GM23338 (cell line): ENCODE data around the gene LCNL1. TPM values are rescaled to one million over a fixed set of nuclear protein-coding genes. Genes with fewer than 3 reads are reported as not detected.

Source experiments
- ATAC-seq: fragments of 200-7000 bp; cut with Tn5 transposase; 3 replicates; pipeline ENCODE4 v1.9.1; 2020
- DNase-seq: peaks from one replicate; pipeline ENCODE4 v3.0.0-alpha.2; 2015; ENCODE audit warnings: low spot score
- H2AFZ ChIP-seq: fragments of 200-600 bp; sonication (generic); 2 replicates; pipeline ENCODE4 v1.8.0; 2016; ENCODE audit warnings: antibody characterized with exemption, mild to moderate bottlenecking, moderate library complexity
- H3F3A ChIP-seq: fragments of 200-600 bp; sonication (generic); replicated peaks from 2 replicates; pipeline ENCODE4 v1.8.0; 2017; ENCODE audit warnings: antibody characterized with exemption, mixed run types, low read depth
- H3K27ac ChIP-seq: fragments of 200-600 bp; sonication (generic); 2 replicates; pipeline ENCODE4 v1.6.1; 2016; ENCODE audit warnings: low read depth
- H3K27me3 ChIP-seq: fragments of 200-600 bp; sonication (generic); 2 replicates; pipeline ENCODE4 v1.8.0; 2016; ENCODE audit warnings: mild to moderate bottlenecking, mixed run types, moderate library complexity; ENCODE audit not compliant: insufficient read depth
- H3K36me3 ChIP-seq: fragments of 200-600 bp; sonication (generic); 2 replicates; pipeline ENCODE4 v1.8.0; 2016; ENCODE audit warnings: mild to moderate bottlenecking; ENCODE audit not compliant: insufficient read depth
- H3K4me1 ChIP-seq: fragments of 200-600 bp; sonication (generic); 2 replicates; pipeline ENCODE4 v1.8.0; 2016; ENCODE audit warnings: mild to moderate bottlenecking, moderate library complexity; ENCODE audit not compliant: insufficient read depth
- H3K4me2 ChIP-seq: fragments of 200-600 bp; sonication (generic); 2 replicates; pipeline ENCODE4 v1.7.1; 2017; ENCODE audit warnings: mixed run types
- H3K4me3 ChIP-seq: fragments of 200-600 bp; sonication (generic); 2 replicates; pipeline ENCODE4 v1.6.1; 2016; ENCODE audit warnings: mixed run types
- H3K79me2 ChIP-seq: fragments of 200-600 bp; sonication (generic); replicated peaks from 2 replicates; pipeline ENCODE4 v1.8.0; 2017; ENCODE audit warnings: mild to moderate bottlenecking; ENCODE audit not compliant: insufficient read depth
- H3K9me2 ChIP-seq: fragments of 200-600 bp; sonication (generic); 2 replicates; pipeline ENCODE4 v1.8.0; 2017; ENCODE audit not compliant: insufficient read depth
- H4K20me1 ChIP-seq: fragments of 200-600 bp; sonication (generic); replicated peaks from 2 replicates; pipeline ENCODE4 v1.8.0; 2017; ENCODE audit warnings: mild to moderate bottlenecking; ENCODE audit not compliant: insufficient read depth
- H3K27ac Mint-ChIP-seq: 2 replicates; pipeline ENCODE4 v1.8.0; 2020; ENCODE audit warnings: inconsistent platforms, mild to moderate bottlenecking, moderate library complexity, mixed read lengths
- H3K27me3 Mint-ChIP-seq: 3 replicates; pipeline ENCODE4 v1.8.0; 2022; ENCODE audit warnings: low read depth, mild to moderate bottlenecking, moderate library complexity, mixed read lengths, inconsistent platforms; ENCODE audit not compliant: insufficient read depth, poor library complexity
- H3K36me3 Mint-ChIP-seq: 3 replicates; pipeline ENCODE4 v1.8.0; 2021; ENCODE audit warnings: low read depth, mild to moderate bottlenecking, inconsistent platforms, moderate library complexity, mixed read lengths
- H3K4me1 Mint-ChIP-seq: 3 replicates; pipeline ENCODE4 v1.8.0; 2020; ENCODE audit warnings: mild to moderate bottlenecking, inconsistent platforms, mixed read lengths
- H3K4me3 Mint-ChIP-seq: 3 replicates; pipeline ENCODE4 v1.8.0; 2021; ENCODE audit warnings: moderate library complexity, mild to moderate bottlenecking, inconsistent platforms, mixed read lengths
- H3K9me3 Mint-ChIP-seq: 3 replicates; pipeline ENCODE4 v1.8.0; 2020; ENCODE audit warnings: moderate library complexity, mild to moderate bottlenecking, inconsistent platforms, mixed read lengths
- CREB1 ChIP-seq: fragments of 250-450 bp; sonication (Bioruptor Pico); IDR thresholded peaks from 2 replicates; pipeline ENCODE4 v1.5.0; 2020; ENCODE audit warnings: low read depth, mild to moderate bottlenecking, moderate library complexity
- CTCF ChIP-seq, 2 experiments: fragments of 200-600 bp in 1 of 2; sonication (generic) in 1 of 2; conservative IDR thresholded peaks; 2 replicates each; pipeline versions ENCODE4 v1.5.1 to v1.6.1; 2016 to 2017; ENCODE audit warnings: antibody characterized with exemption in 2 of 2, low read depth in 2 of 2, mild to moderate bottlenecking in 2 of 2, moderate library complexity in 1 of 2
- ETS1 ChIP-seq: IDR thresholded peaks from 2 replicates; pipeline ENCODE4 v1.6.1; 2016; ENCODE audit warnings: antibody characterized with exemption
- EZH2 ChIP-seq: fragments of 200-600 bp; sonication (generic); IDR thresholded peaks from one replicate; pipeline ENCODE4 v1.8.0; 2017; ENCODE audit warnings: antibody characterized with exemption, mild to moderate bottlenecking, low read depth; ENCODE audit not compliant: unreplicated experiment
- EZH2phosphoT487 ChIP-seq: fragments of 200-600 bp; sonication (generic); IDR thresholded peaks from one replicate; pipeline ENCODE4 v1.8.1; 2018; ENCODE audit warnings: antibody characterized with exemption; ENCODE audit not compliant: unreplicated experiment
- JUNB ChIP-seq: IDR thresholded peaks from one replicate; pipeline ENCODE4 v1.6.1; 2016; ENCODE audit warnings: antibody characterized with exemption; ENCODE audit not compliant: unreplicated experiment
- NANOG ChIP-seq: IDR thresholded peaks from 2 replicates; pipeline ENCODE4 v1.6.1; 2016; ENCODE audit warnings: antibody characterized with exemption, borderline replicate concordance
- POLR2AphosphoS5 ChIP-seq: IDR thresholded peaks from 2 replicates; pipeline ENCODE4 v1.6.1; 2016; ENCODE audit warnings: antibody characterized with exemption, low read depth
- REST ChIP-seq: IDR thresholded peaks from one replicate; pipeline ENCODE4 v1.6.1; 2018; ENCODE audit warnings: antibody characterized with exemption; ENCODE audit not compliant: unreplicated experiment
- STAT1 ChIP-seq: IDR thresholded peaks from one replicate; pipeline ENCODE4 v1.6.1; 2016; ENCODE audit warnings: antibody characterized with exemption; ENCODE audit not compliant: unreplicated experiment
- ZNF114 ChIP-seq: fragments of 250-450 bp; sonication (Bioruptor Pico); IDR thresholded peaks from 2 replicates; pipeline ENCODE4 v1.5.0; 2020; ENCODE audit warnings: mild to moderate bottlenecking, moderate library complexity
- ZNF331 ChIP-seq: fragments of 250-450 bp; sonication (Bioruptor Pico); IDR thresholded peaks from 2 replicates; pipeline ENCODE4 v1.5.0; 2020; ENCODE audit warnings: low read depth, mild to moderate bottlenecking, moderate library complexity
- polyA plus RNA-seq: library from polyadenylated mRNA; unstranded; fragments of >200 nt; fragmentation: Nextera tagmentation; extraction: Ambion mirVana; gene quantifications from 2 replicates; pipeline ENCODE4 v1.2.1, GENCODE V29; 2016
- total RNA-seq: library from RNA; depleted of rRNA; stranded (reverse); fragments of >200 nt; shearing (Covaris generic); gene quantifications from 2 replicates; pipeline ENCODE4 v1.2.3, GENCODE V29; 2014

LCNL1 gene
- total and polyA plus RNA-seq, 2 experiments from 2014 or later, result 0.11 TPM; not detected in 1

- H3K79me2 ChIP-seq, result no peaks in the 10 kb centered on the region
- peaks cover 26% of the 10 kb centered on the region for H3K27me3 Mint-ChIP-seq
- ATAC-seq, result no peak
- no peak overlapping the region for H3K4me3 Mint-ChIP-seq
- no peaks in the 10 kb centered on the region for H3K36me3 ChIP-seq
- no peaks in the 10 kb centered on the region for H4K20me1 ChIP-seq
- no peak overlapping the region for H3K4me3 ChIP-seq
- no peak overlapping the region for H3K27ac ChIP-seq
- no peak overlapping the region for H3K4me2 ChIP-seq
- H3K9me3 Mint-ChIP-seq, result no peaks in the 10 kb centered on the region
- no peak overlapping the region for H3K27ac Mint-ChIP-seq
- DNase-seq, result no peak
- no peaks in the 10 kb centered on the region for H3K36me3 Mint-ChIP-seq
- H3K4me1 Mint-ChIP-seq, result no peaks in the 10 kb centered on the region; the same call in 2 of the 3 replicates
- no peak for TF ChIP-seq EZH2phosphoT487
- TF ChIP-seq NANOG, result no peak
- TF ChIP-seq ZNF331 (CRISPR knock-in tag), result no peak
- no peak for TF ChIP-seq CREB1 (CRISPR knock-in tag)
- H3K27me3 ChIP-seq, result peaks cover 21% of the 10 kb centered on the region
- no peaks in the 10 kb centered on the region for H3K9me2 ChIP-seq
- H3K4me1 ChIP-seq, result peaks cover 7% of the 10 kb centered on the region; the same call in 1 of the 2 replicates
- H2AFZ ChIP-seq, result no peak overlapping the region
- H3F3A ChIP-seq, result 0 out of 2 replicates have a peak, but pooled peaks cover 6% of the 10 kb centered on the region
Measured at GRCh38 chr9:137025517-137025966, 42.7 kb downstream of the LCNL1 start.

GRCh38 chr9:137026384-137026783 is 43.6 kb downstream of the LCNL1 start:
- no peak for DNase-seq
- Histone ChIP-seq H3K27ac (no peak overlapping the region), H3K36me3 (no peaks in the 10 kb centered on the region), H3K4me3 (no peak overlapping the region), H3K79me2 (no peaks in the 10 kb centered on the region), H3F3A (0 out of 2 replicates have a peak, but pooled peaks cover 6% of the 10 kb centered on the region), H2AFZ (no peak overlapping the region), H3K4me2 (no peak overlapping the region), H3K27me3 (peaks cover 21% of the 10 kb centered on the region), H3K4me1 (peaks cover 7% of the 10 kb centered on the region; the same call in 1 of the 2 replicates), H3K9me2 (no peaks in the 10 kb centered on the region), H4K20me1 (no peaks in the 10 kb centered on the region)
- Mint-ChIP-seq H3K4me1 (no peaks in the 10 kb centered on the region; the same call in 2 of the 3 replicates), H3K27ac (no peak overlapping the region), H3K27me3 (peaks cover 26% of the 10 kb centered on the region), H3K36me3 (no peaks in the 10 kb centered on the region), H3K9me3 (no peaks in the 10 kb centered on the region), H3K4me3 (no peak overlapping the region)
- ATAC-seq, result no peak
- TF ChIP-seq ZNF114, result no peak
- no peak for TF ChIP-seq STAT1
- no peak for TF ChIP-seq NANOG
- no peak for TF ChIP-seq CTCF (conservative IDR thresholded peaks at IDR 0.05; ENCODE audit: low read depth in 2 of 2)
- TF ChIP-seq JUNB, result no peak
- no peak for TF ChIP-seq REST
- TF ChIP-seq POLR2AphosphoS5, result no peak
- TF ChIP-seq ETS1, result no peak
- no peak for TF ChIP-seq EZH2
